Stimulated activated CD4-positive, alpha-beta T cell treated with anti-CD3 and anti-CD28 coated beads, Interleukin-15, amount 100 ng/mL, for 1 hour (primary cell): ENCODE results near the gene LHX1.

Experiments used
- DNase-seq, 2 donors: peaks; one replicate each; pipeline ENCODE4 v3.0.0-alpha.2; 2020; ENCODE audit warnings: low read depth in 1 of 2, low spot score in 1 of 2

The LHX1 gene

GRCh38 chr17:36951084-36951789, 14.0 kb downstream of the LHX1 start:
- DNase-seq = no peak

DNA sequence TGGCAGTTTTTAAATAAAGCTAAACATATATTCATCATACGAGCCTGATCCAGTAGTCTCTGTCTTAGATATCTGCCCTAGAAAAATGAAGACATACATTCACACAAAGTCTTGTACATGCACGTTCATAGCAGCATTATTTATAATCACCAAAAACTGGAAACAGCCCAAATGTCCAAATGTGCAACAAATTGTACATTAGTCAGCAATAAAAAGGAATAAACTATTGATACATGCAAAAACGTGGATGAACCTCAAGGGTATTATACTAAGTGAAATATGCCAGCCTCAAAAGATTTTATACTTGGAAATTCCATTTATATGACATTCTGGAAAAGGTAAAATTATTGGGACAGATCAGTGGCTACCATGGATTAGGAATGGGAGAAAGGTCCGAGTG, 34.2 kb downstream of the LHX1 start:
- no peak for DNase-seq

DNA sequence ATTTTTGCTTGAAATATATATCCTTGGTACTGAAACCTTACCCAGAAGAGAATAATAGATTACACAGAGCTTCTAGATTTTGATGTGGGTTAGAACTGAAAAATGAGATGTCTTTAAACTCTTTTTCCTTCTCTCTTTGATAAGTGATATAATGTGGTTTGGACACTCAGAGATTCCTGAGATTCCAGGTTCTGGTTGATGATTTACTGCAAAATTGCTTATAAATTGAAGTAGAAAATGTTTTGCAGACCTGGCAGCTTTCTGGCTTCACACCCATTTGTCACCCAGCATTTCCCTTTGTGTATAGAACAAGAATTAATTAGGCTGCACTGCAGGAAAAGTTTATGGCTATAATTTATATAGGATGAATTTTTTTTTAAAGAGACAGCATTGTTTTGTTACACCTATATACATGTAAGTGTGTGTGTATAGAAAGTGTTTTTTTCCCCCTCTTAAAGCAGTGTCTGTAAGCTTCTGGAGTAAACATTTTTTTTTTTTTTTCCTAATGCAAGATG, 35.0 kb downstream of the LHX1 start:
- DNase-seq = no peak

DNA sequence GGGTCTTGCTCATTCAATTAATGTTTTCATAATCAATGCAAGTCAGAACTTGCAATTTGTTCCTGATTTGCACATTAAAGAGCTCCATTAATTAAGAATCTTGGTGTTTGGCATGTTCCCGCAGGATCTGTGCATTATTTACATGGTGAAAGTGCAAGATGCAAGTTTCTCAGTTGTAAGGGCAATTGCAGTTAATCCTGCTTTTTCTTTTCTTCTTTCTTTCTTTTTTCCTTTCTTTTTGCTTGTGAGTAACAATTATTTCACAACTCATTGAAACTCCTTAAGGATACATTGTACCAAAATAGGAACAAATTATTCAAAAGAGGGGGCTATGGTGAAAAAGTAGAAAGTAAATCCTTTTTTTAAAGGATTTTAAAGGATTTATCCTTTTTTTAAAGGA, 35.6 kb downstream of the LHX1 start:
- DNase-seq = no peak

DNA sequence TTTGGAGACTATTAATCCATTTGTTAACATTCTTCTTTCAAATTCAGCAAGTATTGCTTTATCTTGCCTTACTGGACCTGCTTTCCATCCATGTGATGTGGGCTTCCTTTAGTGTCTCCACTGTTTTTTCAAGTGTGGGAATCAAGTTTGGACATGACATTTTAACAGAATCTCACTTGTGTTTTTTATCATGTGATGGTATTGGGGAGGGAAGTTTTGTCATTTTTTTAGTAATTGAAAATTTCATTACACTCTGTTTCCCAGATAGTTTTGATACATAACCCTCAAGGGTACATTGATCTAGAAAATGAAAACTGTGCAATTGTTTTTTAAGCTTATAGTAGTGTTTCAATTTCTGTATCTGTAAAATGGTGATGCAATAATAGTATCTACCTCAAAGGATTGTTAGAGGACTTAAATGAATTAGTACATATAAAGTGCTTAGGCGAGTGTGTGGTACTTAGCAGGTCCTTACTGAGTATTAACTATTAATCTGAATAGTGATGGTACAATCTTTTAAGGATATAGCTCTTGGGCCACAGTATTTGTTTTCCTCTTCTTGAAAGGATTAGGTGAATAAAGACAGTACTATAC, 38.7 kb downstream of the LHX1 start:
- DNase-seq = no peak

DNA sequence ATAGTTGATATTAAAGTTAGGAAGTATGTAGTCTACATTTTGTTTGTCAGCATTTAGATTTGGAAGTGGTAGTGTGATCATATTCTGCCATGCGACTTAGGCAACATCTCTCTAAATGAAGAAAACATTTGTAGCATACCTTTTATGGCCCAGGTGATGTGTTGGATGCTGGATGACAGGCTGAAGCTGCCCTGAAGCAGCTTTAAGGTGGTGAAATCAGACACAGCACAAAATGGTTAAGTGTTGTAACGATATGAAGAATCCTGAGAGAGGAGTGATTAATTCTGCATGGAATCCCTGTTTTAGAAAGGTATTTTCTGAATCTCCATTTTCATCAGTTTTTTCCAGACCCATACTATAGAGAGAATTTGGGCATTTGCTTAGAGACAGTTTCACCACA, 39.8 kb downstream of the LHX1 start:
- no peak for DNase-seq

GRCh38 chr17:36977568-36977967, 40.3 kb downstream of the LHX1 start:
- no peak for DNase-seq

DNA sequence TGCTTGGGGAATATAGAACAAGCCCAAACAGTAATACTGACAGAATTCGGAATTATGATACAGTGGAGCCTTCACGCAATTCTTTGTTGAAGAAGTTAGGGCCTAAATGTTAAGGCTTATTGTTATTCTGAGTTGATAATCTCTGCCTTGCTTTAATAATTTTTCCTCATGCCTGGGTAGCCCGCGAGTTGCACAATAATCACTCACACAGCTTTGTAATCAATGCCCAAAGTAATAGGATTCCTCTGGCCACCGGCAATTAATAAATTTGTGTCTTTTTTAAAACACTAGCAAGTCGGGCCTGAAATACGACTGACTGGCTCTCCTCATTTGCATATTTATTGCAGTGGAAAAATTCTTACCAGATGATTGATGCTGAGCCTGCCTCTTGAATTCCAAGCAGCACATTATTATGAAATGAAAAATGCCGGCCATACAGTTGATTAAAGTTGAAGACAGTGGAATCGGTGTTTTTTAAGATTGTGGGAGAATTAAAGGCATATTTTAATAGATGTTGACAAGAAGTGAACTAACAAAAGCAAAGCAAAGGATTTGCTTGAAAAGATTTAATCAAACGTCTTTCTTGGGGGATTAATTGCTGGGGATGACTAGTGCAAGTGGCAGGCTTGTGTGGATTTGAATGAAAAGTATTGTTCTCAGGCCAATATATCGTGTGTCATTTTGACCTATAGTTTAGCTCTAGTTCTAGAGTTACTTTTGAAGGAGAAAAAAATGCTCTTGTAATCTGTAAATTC, 41.7 kb downstream of the LHX1 start:
- no peak for DNase-seq

GRCh38 chr17:36979565-36979941, 42.3 kb downstream of the LHX1 start:
- no peak for DNase-seq

- DNase-seq = no peak
These were observed 43.0 kb downstream of the LHX1 start for GRCh38 chr17:36980280-36980761.

- no peak for DNase-seq
These were observed 46.3 kb downstream of the LHX1 start for GRCh38 chr17:36983618-36984017.

DNA sequence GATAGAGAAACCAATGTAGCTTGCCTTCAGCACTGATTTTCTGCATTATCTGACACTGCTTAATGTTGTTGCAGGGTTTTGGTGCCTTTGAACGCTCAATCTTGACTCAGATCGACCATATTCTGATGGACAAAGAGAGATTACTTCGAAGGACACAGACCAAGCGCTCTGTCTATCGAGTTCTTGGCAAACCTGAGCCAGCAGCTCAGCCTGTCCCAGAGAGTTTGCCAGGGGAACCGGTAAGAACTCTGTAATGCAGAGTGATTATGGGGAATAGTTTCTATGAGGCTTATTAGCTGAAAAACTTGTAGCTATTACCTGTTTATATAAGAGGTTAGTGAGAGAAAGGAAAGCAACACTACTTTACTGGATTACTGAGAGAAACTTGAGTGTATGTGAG, 51.9 kb downstream of the LHX1 start:
- no peak for DNase-seq

DNA sequence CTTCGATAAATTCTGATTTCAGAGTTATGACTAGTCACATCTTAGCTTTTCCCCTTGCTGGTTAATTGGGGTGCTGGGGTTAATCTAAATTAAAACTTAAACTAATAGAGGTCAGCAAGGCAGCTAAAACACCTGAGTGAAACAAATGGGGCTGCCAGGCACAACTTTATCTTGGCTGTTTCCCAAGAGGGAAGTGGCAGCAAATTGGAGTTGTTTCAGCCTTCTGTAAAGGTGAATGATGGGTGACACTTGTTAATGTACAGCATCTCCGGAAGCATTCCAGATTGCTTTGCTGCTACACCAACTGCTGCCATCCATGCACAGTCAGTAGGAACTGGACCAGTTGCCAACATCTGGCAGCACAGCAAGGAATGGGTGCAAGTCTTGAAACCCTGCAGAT, 55.4 kb downstream of the LHX1 start:
- DNase-seq = no peak

DNA sequence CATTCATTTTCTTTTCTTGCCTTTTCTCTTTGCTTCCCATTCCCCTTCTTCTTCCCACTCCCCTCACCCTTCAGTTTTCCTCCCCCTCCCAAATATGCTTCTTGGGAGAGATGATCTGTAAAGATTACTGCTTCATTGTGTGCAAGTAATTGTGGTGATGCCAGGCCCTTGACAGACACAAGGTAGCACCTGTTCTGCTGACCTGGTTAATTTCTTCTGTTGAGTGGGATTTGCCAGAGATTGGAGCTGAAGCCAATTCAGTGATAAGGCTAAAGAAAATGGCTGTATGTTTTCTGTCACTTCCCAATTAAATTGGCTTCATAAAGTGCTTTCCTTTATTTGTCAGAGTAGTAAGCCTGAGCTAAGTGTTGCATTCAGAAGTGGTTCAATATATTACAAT, 56.0 kb downstream of the LHX1 start:
- DNase-seq = no peak
